ENCODE results near the gene MPZL1.

The MPZL1 gene

DNA sequence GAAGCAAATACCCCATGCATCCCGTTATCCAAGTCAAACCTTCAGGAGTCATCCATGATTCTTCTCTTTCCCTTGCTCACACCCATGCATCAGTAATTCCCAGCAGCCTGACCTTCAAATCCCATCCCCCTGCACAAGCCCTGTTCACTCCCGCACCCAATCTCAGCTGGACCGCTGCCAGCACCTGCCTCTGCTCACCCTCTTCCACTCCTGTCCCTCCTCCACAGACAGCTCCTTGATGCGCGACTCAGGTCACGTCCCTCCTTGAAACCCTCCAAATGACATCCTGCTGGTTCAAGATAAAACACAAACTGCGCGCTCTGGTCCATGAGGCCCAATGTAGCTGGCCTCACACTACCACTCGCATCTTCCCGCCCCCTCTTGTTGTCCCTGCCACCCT lies 43.4 kb upstream of the MPZL1 start:
- TF ChIP-seq ARNTL (CRISPR knock-in tag; IDR thresholded peaks at IDR 0.05; ENCODE audit: borderline replicate concordance, low read depth) = no peak
- TF ChIP-seq GLIS3 (CRISPR knock-in tag; IDR thresholded peaks at IDR 0.05) = no peak
- no peak for TF ChIP-seq ZNF70 (CRISPR knock-in tag; IDR thresholded peaks at IDR 0.05)
- TF ChIP-seq, protein P1, sequence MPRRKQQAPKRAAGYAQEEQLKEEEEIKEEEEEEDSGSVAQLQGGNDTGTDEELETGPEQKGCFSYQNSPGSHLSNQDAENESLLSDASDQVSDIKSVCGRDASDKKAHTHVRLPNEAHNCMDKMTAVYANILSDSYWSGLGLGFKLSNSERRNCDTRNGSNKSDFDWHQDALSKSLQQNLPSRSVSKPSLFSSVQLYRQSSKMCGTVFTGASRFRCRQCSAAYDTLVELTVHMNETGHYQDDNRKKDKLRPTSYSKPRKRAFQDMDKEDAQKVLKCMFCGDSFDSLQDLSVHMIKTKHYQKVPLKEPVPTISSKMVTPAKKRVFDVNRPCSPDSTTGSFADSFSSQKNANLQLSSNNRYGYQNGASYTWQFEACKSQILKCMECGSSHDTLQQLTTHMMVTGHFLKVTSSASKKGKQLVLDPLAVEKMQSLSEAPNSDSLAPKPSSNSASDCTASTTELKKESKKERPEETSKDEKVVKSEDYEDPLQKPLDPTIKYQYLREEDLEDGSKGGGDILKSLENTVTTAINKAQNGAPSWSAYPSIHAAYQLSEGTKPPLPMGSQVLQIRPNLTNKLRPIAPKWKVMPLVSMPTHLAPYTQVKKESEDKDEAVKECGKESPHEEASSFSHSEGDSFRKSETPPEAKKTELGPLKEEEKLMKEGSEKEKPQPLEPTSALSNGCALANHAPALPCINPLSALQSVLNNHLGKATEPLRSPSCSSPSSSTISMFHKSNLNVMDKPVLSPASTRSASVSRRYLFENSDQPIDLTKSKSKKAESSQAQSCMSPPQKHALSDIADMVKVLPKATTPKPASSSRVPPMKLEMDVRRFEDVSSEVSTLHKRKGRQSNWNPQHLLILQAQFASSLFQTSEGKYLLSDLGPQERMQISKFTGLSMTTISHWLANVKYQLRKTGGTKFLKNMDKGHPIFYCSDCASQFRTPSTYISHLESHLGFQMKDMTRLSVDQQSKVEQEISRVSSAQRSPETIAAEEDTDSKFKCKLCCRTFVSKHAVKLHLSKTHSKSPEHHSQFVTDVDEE (CRISPR knock-in tag; IDR thresholded peaks at IDR 0.05) = no peak
- no peak for TF ChIP-seq TCF4 (CRISPR knock-in tag; IDR thresholded peaks at IDR 0.05; ENCODE audit: borderline replicate concordance)
- TF ChIP-seq, protein P2, sequence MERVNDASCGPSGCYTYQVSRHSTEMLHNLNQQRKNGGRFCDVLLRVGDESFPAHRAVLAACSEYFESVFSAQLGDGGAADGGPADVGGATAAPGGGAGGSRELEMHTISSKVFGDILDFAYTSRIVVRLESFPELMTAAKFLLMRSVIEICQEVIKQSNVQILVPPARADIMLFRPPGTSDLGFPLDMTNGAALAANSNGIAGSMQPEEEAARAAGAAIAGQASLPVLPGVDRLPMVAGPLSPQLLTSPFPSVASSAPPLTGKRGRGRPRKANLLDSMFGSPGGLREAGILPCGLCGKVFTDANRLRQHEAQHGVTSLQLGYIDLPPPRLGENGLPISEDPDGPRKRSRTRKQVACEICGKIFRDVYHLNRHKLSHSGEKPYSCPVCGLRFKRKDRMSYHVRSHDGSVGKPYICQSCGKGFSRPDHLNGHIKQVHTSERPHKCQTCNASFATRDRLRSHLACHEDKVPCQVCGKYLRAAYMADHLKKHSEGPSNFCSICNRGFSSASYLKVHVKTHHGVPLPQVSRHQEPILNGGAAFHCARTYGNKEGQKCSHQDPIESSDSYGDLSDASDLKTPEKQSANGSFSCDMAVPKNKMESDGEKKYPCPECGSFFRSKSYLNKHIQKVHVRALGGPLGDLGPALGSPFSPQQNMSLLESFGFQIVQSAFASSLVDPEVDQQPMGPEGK (CRISPR knock-in tag; IDR thresholded peaks at IDR 0.05; ENCODE audit: borderline replicate concordance) = no peak
- no peak for TF ChIP-seq ISL1 (CRISPR knock-in tag; IDR thresholded peaks at IDR 0.05)
- TF ChIP-seq ZFP30 (CRISPR knock-in tag; IDR thresholded peaks at IDR 0.05) = no peak
- no peak for TF ChIP-seq ZFP3 (CRISPR knock-in tag; IDR thresholded peaks at IDR 0.05)
- no peak for TF ChIP-seq TOX (CRISPR knock-in tag; IDR thresholded peaks at IDR 0.05; ENCODE audit: borderline replicate concordance)
- TF ChIP-seq OSR1 (CRISPR knock-in tag; IDR thresholded peaks at IDR 0.05) = no peak
- TF ChIP-seq SNAI2 (CRISPR knock-in tag; IDR thresholded peaks at IDR 0.05) = no peak
- TF ChIP-seq, protein P3, sequence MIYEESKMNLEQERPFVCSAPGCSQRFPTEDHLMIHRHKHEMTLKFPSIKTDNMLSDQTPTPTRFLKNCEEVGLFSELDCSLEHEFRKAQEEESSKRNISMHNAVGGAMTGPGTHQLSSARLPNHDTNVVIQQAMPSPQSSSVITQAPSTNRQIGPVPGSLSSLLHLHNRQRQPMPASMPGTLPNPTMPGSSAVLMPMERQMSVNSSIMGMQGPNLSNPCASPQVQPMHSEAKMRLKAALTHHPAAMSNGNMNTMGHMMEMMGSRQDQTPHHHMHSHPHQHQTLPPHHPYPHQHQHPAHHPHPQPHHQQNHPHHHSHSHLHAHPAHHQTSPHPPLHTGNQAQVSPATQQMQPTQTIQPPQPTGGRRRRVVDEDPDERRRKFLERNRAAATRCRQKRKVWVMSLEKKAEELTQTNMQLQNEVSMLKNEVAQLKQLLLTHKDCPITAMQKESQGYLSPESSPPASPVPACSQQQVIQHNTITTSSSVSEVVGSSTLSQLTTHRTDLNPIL (CRISPR knock-in tag; IDR thresholded peaks at IDR 0.05; ENCODE audit: low read depth) = no peak
- ATAC-seq = no peak

DNA sequence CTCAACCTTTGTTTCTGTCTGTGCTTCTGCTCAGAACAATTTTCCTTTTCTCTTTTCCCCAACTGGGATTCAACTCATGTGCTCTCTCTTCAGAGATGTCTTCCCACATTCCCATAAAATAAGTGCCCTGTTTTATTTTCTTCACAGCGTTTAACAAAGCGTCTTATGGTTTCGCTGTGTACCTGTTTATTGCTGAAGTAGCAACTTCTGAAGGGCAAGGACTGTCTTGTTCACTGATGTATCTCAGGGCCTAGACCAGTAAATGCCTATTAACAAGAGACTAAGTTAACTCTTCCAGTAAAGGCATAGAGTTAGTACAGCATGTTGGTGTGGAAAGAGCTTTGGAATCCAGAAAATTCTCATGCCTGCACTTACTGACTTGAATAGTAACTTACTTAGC lies 42.9 kb upstream of the MPZL1 start:
- no peak for TF ChIP-seq BACH2 (CRISPR knock-in tag; IDR thresholded peaks at IDR 0.05; ENCODE audit: borderline replicate concordance)
- TF ChIP-seq CSDC2 (CRISPR knock-in tag; IDR thresholded peaks at IDR 0.05) = no peak
- TF ChIP-seq, protein P4, sequence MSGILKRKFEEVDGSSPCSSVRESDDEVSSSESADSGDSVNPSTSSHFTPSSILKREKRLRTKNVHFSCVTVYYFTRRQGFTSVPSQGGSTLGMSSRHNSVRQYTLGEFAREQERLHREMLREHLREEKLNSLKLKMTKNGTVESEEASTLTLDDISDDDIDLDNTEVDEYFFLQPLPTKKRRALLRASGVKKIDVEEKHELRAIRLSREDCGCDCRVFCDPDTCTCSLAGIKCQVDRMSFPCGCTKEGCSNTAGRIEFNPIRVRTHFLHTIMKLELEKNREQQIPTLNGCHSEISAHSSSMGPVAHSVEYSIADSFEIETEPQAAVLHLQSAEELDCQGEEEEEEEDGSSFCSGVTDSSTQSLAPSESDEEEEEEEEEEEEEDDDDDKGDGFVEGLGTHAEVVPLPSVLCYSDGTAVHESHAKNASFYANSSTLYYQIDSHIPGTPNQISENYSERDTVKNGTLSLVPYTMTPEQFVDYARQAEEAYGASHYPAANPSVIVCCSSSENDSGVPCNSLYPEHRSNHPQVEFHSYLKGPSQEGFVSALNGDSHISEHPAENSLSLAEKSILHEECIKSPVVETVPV (CRISPR knock-in tag; IDR thresholded peaks at IDR 0.05) = no peak
- TF ChIP-seq ARNTL (CRISPR knock-in tag; IDR thresholded peaks at IDR 0.05; ENCODE audit: borderline replicate concordance, low read depth) = no peak
- no peak for TF ChIP-seq ISL1 (CRISPR knock-in tag; IDR thresholded peaks at IDR 0.05)
- TF ChIP-seq TCF4 (CRISPR knock-in tag; IDR thresholded peaks at IDR 0.05; ENCODE audit: borderline replicate concordance) = no peak
- TF ChIP-seq ZC3H10 (CRISPR knock-in tag; IDR thresholded peaks at IDR 0.05) = no peak
- TF ChIP-seq, protein P5, sequence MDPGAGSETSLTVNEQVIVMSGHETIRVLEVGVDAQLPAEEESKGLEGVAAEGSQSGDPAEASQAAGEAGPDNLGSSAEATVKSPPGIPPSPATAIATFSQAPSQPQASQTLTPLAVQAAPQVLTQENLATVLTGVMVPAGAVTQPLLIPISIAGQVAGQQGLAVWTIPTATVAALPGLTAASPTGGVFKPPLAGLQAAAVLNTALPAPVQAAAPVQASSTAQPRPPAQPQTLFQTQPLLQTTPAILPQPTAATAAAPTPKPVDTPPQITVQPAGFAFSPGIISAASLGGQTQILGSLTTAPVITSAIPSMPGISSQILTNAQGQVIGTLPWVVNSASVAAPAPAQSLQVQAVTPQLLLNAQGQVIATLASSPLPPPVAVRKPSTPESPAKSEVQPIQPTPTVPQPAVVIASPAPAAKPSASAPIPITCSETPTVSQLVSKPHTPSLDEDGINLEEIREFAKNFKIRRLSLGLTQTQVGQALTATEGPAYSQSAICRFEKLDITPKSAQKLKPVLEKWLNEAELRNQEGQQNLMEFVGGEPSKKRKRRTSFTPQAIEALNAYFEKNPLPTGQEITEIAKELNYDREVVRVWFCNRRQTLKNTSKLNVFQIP (CRISPR knock-in tag; IDR thresholded peaks at IDR 0.05; ENCODE audit: borderline replicate concordance, low read depth) = no peak
- no peak for TF ChIP-seq ZFP3 (CRISPR knock-in tag; IDR thresholded peaks at IDR 0.05)
- TF ChIP-seq GLIS3 (CRISPR knock-in tag; IDR thresholded peaks at IDR 0.05) = no peak
- TF ChIP-seq, protein P3 (CRISPR knock-in tag; IDR thresholded peaks at IDR 0.05; ENCODE audit: low read depth) = no peak
- no peak for TF ChIP-seq ZFP30 (CRISPR knock-in tag; IDR thresholded peaks at IDR 0.05)
- TF ChIP-seq, protein P2 (CRISPR knock-in tag; IDR thresholded peaks at IDR 0.05; ENCODE audit: borderline replicate concordance) = no peak
- no peak for TF ChIP-seq ZNF565 (CRISPR knock-in tag; conservative IDR thresholded peaks at IDR 0.05; ENCODE audit: low read depth)
- ATAC-seq = no peak
